A549 (cell line): ENCODE data around the gene FHL1. TPM values are rescaled to one million over a fixed set of nuclear protein-coding genes. Genes with fewer than 3 reads are reported as not detected.

Source experiments
- ATAC-seq, 2 experiments: fragments of 200-7000 bp in 1 of 2; fragments of >200 bp in 1 of 2; cut with Nextera tagmentation in 1 of 2; cut with Tn5 transposase in 1 of 2; 3 replicates each; pipeline versions ENCODE4 v1.8.0 to v1.9.1; 2018 to 2020; ENCODE audit warnings: mild to moderate bottlenecking in 1 of 2, moderate library complexity in 1 of 2
- CTCF ChIA-PET: fragments of 300-600 bp; sonication (Branson Sonifier 250); formaldehyde crosslinking; extraction: SDS; loops from one replicate; lab custom pipeline; 2021; ENCODE audit warnings: antibody characterized with exemption, inconsistent platforms; lab: Yijun Ruan, JAX
- POLR2A ChIA-PET: fragments of 350-600 bp; formaldehyde crosslinking; extraction: SDS; loops from one replicate; lab custom pipeline; 2021; ENCODE audit warnings: antibody characterized with exemption, inconsistent platforms; lab: Yijun Ruan, JAX
- DNase-seq, 2 experiments: peaks; one replicate each; pipeline versions ENCODE4 v3.0.0 to v3.0.0-alpha.2; 2011 to 2016; ENCODE audit warnings: low read depth in 1 of 2, low spot score in 1 of 2
- FAIRE-seq: peaks from 2 replicates; lab custom pipeline; 2011; peaks lifted over from hg19 to GRCh38; lab: Jason Lieb, UNC
- H3K27ac ChIP-seq, 2 experiments: fragments of >200 bp; sonication (Bioruptor Twin); formaldehyde crosslinking; 3 replicates each; pipeline ENCODE4 v1.5.1; 2016 to 2017
- H3K4me1 ChIP-seq: fragments of >200 bp; sonication (Bioruptor Twin); formaldehyde crosslinking; 3 replicates; pipeline ENCODE4 v1.6.1; 2016
- H3K4me2 ChIP-seq: fragments of >200 bp; sonication (Bioruptor Twin); formaldehyde crosslinking; 3 replicates; pipeline ENCODE4 v1.6.1; 2016
- H3K4me3 ChIP-seq: fragments of >200 bp; sonication (Bioruptor Twin); formaldehyde crosslinking; 3 replicates; pipeline ENCODE4 v1.5.1; 2016
- H3K9me3 ChIP-seq: fragments of >200 bp; sonication (Bioruptor Twin); formaldehyde crosslinking; 3 replicates; pipeline ENCODE4 v1.6.1; 2016
- BHLHE40 ChIP-seq: IDR thresholded peaks from 2 replicates; pipeline ENCODE4 v1.6.1; 2012; ENCODE audit warnings: low read depth, low read length, inconsistent platforms
- CBX8 ChIP-seq: fragments of 200-600 bp; sonication (generic); IDR thresholded peaks from 2 replicates; pipeline ENCODE4 v1.6.1; 2016
- CEBPB ChIP-seq, 2 experiments: fragments of >200 bp in 1 of 2; sonication (Bioruptor Twin) in 1 of 2; formaldehyde crosslinking in 1 of 2; IDR thresholded peaks; 2 replicates each; pipeline ENCODE4 v1.6.1; 2012 to 2016
- CHD4 ChIP-seq: fragments of 200-600 bp; sonication (generic); IDR thresholded peaks from 2 replicates; pipeline ENCODE4 v1.6.1; 2016; ENCODE audit warnings: antibody characterized with exemption, mild to moderate bottlenecking, borderline replicate concordance
- EHF ChIP-seq: fragments of 250-450 bp; sonication (Bioruptor Pico); IDR thresholded peaks from 2 replicates; pipeline ENCODE4 v1.5.0; 2020; ENCODE audit warnings: mild to moderate bottlenecking
- EP300 ChIP-seq, 2 experiments: fragments of >200 bp; sonication (Bioruptor Twin); formaldehyde crosslinking; IDR thresholded peaks; 2 replicates in 1 of 2; 3 replicates in 1 of 2; pipeline ENCODE4 v1.6.1; 2016 to 2017
- ESRRA ChIP-seq: fragments of 150-350 bp; IDR thresholded peaks from 2 replicates; pipeline ENCODE4 v1.6.1; 2014; ENCODE audit warnings: mild to moderate bottlenecking, low read length, borderline replicate concordance
- FOSB ChIP-seq: fragments of 250-450 bp; sonication (Bioruptor Pico); IDR thresholded peaks from 2 replicates; pipeline ENCODE4 v1.5.0; 2020; ENCODE audit warnings: mild to moderate bottlenecking, moderate library complexity
- FOSL2 ChIP-seq, 2 experiments: fragments of 450-650 bp in 1 of 2; fragments of >200 bp in 1 of 2; sonication (Bioruptor Twin) in 1 of 2; formaldehyde crosslinking; IDR thresholded peaks; 2 replicates each; pipeline versions ENCODE4 v1.5.0 to v1.6.1; 2016 to 2020; ENCODE audit warnings: mild to moderate bottlenecking in 1 of 2, moderate library complexity in 1 of 2
- HDAC2 ChIP-seq: fragments of 200-600 bp; sonication (generic); IDR thresholded peaks from 2 replicates; pipeline ENCODE4 v1.6.1; 2016
- HEYL ChIP-seq: fragments of 250-450 bp; sonication (Bioruptor Pico); IDR thresholded peaks from 2 replicates; pipeline ENCODE4 v1.8.0; 2021; ENCODE audit warnings: mild to moderate bottlenecking, moderate library complexity
- HOXA7 ChIP-seq: fragments of 250-450 bp; sonication (Bioruptor Pico); IDR thresholded peaks from 2 replicates; pipeline ENCODE4 v1.5.0; 2020; ENCODE audit warnings: mild to moderate bottlenecking, moderate library complexity
- HOXB13 ChIP-seq: fragments of 250-450 bp; sonication (Bioruptor Pico); IDR thresholded peaks from 2 replicates; pipeline ENCODE4 v1.5.0; 2020; ENCODE audit warnings: low read depth, mild to moderate bottlenecking, moderate library complexity
- JUN ChIP-seq, 2 experiments: fragments of >200 bp; sonication (Bioruptor Twin); formaldehyde crosslinking; IDR thresholded peaks; 2 replicates in 1 of 2; 3 replicates in 1 of 2; pipeline ENCODE4 v1.6.1; 2016 to 2017
- JUNB ChIP-seq: fragments of >200 bp; sonication (Bioruptor Twin); formaldehyde crosslinking; IDR thresholded peaks from 2 replicates; pipeline ENCODE4 v1.6.1; 2016
- KDM5A ChIP-seq: fragments of 200-600 bp; sonication (generic); IDR thresholded peaks from 2 replicates; pipeline ENCODE4 v1.6.1; 2016; ENCODE audit warnings: antibody characterized with exemption, mild to moderate bottlenecking
- MYC ChIP-seq: IDR thresholded peaks from 2 replicates; pipeline ENCODE4 v1.6.1; 2012; ENCODE audit warnings: mild to moderate bottlenecking, inconsistent platforms, low read length, improper control_type of control experiment, borderline replicate concordance
- NPAS2 ChIP-seq: fragments of 250-450 bp; sonication (Bioruptor Pico); IDR thresholded peaks from 2 replicates; pipeline ENCODE4 v1.8.0; 2022; ENCODE audit warnings: mild to moderate bottlenecking, moderate library complexity, borderline replicate concordance
- PHF8 ChIP-seq: fragments of 200-600 bp; sonication (generic); IDR thresholded peaks from 2 replicates; pipeline ENCODE4 v1.6.1; 2016; ENCODE audit warnings: low read depth, mild to moderate bottlenecking, antibody characterized with exemption, moderate library complexity, borderline replicate concordance
- POLR2A ChIP-seq: IDR thresholded peaks from 2 replicates; pipeline ENCODE4 v1.6.1; 2012; ENCODE audit warnings: mild to moderate bottlenecking, low read length
- POLR2AphosphoS2 ChIP-seq: conservative IDR thresholded peaks from 2 replicates; pipeline ENCODE4 v1.6.1; 2012; ENCODE audit warnings: low read length, improper control_type of control experiment, inconsistent platforms
- RARB ChIP-seq: fragments of 250-450 bp; sonication (Bioruptor Pico); IDR thresholded peaks from 2 replicates; pipeline ENCODE4 v1.8.0; 2021; ENCODE audit warnings: mild to moderate bottlenecking, moderate library complexity
- RFX5 ChIP-seq: fragments of 450-650 bp; IDR thresholded peaks from 2 replicates; pipeline ENCODE4 v1.7.1; 2014; ENCODE audit warnings: antibody characterized with exemption, mild to moderate bottlenecking, moderate library complexity
- SMC3 ChIP-seq: fragments of >200 bp; sonication (Bioruptor Twin); formaldehyde crosslinking; IDR thresholded peaks from 3 replicates; pipeline ENCODE4 v1.6.1; 2018; ENCODE audit warnings: inconsistent platforms
- TFCP2L1 ChIP-seq: fragments of 250-450 bp; sonication (Bioruptor Pico); IDR thresholded peaks from 2 replicates; pipeline ENCODE4 v1.5.0; 2021; ENCODE audit warnings: mild to moderate bottlenecking
- TP53 ChIP-seq: fragments of 250-450 bp; sonication (Bioruptor Pico); IDR thresholded peaks from 2 replicates; pipeline ENCODE4 v1.5.0; 2021; ENCODE audit warnings: mild to moderate bottlenecking, moderate library complexity
- ZC3H11A ChIP-seq: fragments of 450-650 bp; IDR thresholded peaks from 2 replicates; pipeline ENCODE4 v1.6.1; 2014; ENCODE audit warnings: antibody characterized with exemption, mild to moderate bottlenecking
- ZFP36 ChIP-seq: fragments of 450-650 bp; IDR thresholded peaks from 2 replicates; pipeline ENCODE4 v1.6.1; 2014; ENCODE audit warnings: borderline replicate concordance; ENCODE audit not compliant: partially characterized antibody
- ZNF302 ChIP-seq: fragments of 250-450 bp; sonication (Bioruptor Pico); IDR thresholded peaks from 2 replicates; pipeline ENCODE4 v1.9.0; 2021; ENCODE audit warnings: inconsistent platforms, mild to moderate bottlenecking, moderate library complexity
- WGBS: methylation state at CpG from one replicate; pipeline ENCODE4 v1.1.6; 2017; ENCODE audit errors: missing lambda C conversion rate; 5-methylcytosine and 5-hydroxymethylcytosine counted together
- polyA plus RNA-seq, 4 experiments: library from polyadenylated mRNA; depleted of rRNA in 3 of 4; stranded (reverse); fragments of >200 nt; fragmentation: RNase III in 1 of 4; extraction: RNeasy Plus Mini Kit Qiagen cat#74134 plus additional on column Dnase treatment in 1 of 4; gene quantifications; 2 replicates in 3 of 4; 3 replicates in 1 of 4; pipeline ENCODE4 v1.2.3, GENCODE V29; 2011 to 2017
- TF ChIP-seq, protein P1 (sequence below): fragments of >200 bp; sonication (Bioruptor Twin); formaldehyde crosslinking; IDR thresholded peaks from 3 replicates; pipeline ENCODE4 v1.5.1; 2016
- TF ChIP-seq, protein P2 (sequence below): fragments of 450-650 bp; IDR thresholded peaks from 2 replicates; pipeline ENCODE4 v1.6.1; 2014; ENCODE audit warnings: antibody characterized with exemption
- TF ChIP-seq, protein P3 (sequence below): fragments of >200 bp; sonication (Bioruptor Twin); formaldehyde crosslinking; IDR thresholded peaks from 3 replicates; pipeline ENCODE4 v1.6.1; 2016
- TF ChIP-seq, protein P4 (sequence below): IDR thresholded peaks from 2 replicates; pipeline ENCODE4 v1.6.1; 2012
- TF ChIP-seq, protein P5 (sequence below): fragments of 250-450 bp; sonication (Bioruptor Pico); IDR thresholded peaks from 2 replicates; pipeline ENCODE4 v1.5.0; 2020; ENCODE audit warnings: low read depth, mild to moderate bottlenecking, moderate library complexity

FHL1 gene
- polyA plus RNA-seq, 2 of the 4 experiments (the other 2 are of a cell fraction) = 31.6 to 32.2 TPM

DNA sequence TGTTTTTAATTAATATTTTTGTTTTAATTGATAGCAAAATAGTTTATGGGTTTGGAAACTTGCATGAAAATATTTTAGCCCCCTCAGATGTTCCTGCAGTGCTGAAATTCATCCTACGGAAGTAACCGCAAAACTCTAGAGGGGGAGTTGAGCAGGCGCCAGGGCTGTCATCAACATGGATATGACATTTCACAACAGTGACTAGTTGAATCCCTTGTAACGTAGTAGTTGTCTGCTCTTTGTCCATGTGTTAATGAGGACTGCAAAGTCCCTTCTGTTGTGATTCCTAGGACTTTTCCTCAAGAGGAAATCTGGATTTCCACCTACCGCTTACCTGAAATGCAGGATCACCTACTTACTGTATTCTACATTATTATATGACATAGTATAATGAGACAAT is 63.5 kb downstream of the FHL1 start:
- CTCF ChIA-PET = interaction anchor here (0.6 to 6.5 kb wide), 5 partner anchors 15 to 182 kb away, joined by 3 to 82 read pairs (median 6); no protein-coding TSS in a partner anchor
- ATAC-seq (no peak), DNase-seq (no peak), FAIRE-seq (peak; percentile 95)
- H3K27ac ChIP-seq = no peak overlapping the region
- no peaks in the 10 kb centered on the region for H3K4me1 ChIP-seq
- H3K4me3 ChIP-seq = no peak overlapping the region
- H3K9me3 ChIP-seq = no peaks in the 10 kb centered on the region
- POLR2A ChIA-PET = no interaction called here
- H3K4me2 ChIP-seq = no peak overlapping the region
- WGBS = 72% methylated on average over 5 of the region's 5 CpGs
- no peak for TF ChIP-seq ESRRA
- TF ChIP-seq NPAS2 (CRISPR knock-in tag) = no peak
- no peak for TF ChIP-seq SMC3
- TF ChIP-seq HEYL (CRISPR knock-in tag) = no peak
- no peak for TF ChIP-seq MYC
- TF ChIP-seq HDAC2 = no peak
- no peak for TF ChIP-seq JUNB
- TF ChIP-seq POLR2A = no peak
- TF ChIP-seq FOSB (CRISPR knock-in tag) = no peak
- no peak for TF ChIP-seq PHF8

DNA sequence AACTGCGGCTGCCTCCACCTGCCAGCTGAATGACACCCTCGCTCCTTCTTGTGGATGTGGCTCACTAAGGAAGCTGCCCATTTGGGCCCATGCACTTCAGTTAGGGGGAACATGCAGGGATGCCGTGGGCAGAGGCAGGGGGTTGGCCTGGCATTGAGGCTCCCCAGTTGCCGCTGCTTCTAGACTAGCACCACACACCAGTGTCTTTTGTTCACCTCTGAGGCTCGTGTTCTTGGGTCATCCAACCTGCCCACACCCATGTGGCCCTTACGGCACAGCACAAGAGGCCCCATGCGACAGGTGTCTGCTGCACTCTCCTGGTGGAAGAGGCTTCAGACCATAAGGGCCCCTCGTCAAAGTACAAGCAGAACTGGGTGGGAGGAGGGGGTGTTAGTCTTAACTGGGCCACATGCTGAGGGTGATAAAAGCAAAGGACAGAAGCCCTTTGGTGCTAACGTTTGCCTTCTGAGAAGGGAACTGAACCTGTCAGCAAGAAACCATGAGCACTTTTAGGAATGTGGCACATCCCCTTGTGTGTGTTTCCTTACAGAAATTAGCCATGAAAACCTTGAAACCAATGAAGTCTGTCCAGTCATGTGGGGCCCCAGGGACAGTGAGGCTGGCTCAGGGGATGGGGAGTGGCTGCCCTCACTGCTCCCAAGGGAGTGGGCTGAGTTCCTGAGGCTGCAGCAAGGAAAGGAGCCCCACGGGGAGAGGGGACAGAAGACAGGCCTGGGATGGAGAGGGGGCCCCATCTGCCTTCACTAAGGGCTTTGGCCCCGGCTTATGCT is 64.6 kb downstream of the FHL1 start:
- FAIRE-seq (no peak), ATAC-seq (no peak; a peak in 1 of 6 replicates)
- POLR2A ChIA-PET = no interaction called here

DNA sequence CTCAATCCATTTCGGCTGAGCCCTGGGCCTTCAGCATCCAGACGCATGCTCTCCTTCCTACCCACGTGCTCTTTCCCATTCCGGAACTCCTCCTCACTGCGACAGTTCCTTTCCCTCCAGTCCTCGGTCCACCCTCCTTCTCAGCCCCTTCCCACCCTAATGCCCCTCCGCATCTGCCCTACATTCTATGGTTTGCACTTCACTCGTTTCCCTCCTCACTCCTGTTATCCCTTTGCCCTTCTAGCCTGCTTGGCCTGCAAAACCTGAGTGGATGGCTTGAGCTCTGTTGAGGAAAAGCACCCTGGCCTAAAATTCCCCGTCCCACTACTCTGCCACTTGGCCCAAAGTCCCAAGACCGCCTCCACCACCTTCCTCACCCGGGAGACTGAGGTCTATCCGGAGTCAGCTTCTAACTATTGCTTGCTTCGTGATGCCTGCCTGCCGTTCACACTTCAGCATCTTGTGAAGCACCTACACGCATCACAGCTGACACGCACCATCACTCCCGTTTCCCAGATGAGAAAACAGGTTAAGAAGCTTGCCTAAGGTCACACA is 65.3 kb downstream of the FHL1 start:
- WGBS = 92% methylated on average over 17 of the region's 17 CpGs
- no peak for FAIRE-seq
- ChIA-PET POLR2A (no interaction called here), CTCF (interaction anchor here (0.6 to 0.8 kb wide), 2 partner anchors 57 to 184 kb away, joined by 3 read pairs; no protein-coding TSS in a partner anchor)
- Histone ChIP-seq H3K4me3 (no peak overlapping the region), H3K27ac (no peak overlapping the region), H3K9me3 (no peaks in the 10 kb centered on the region), H3K4me1 (no peaks in the 10 kb centered on the region), H3K4me2 (no peak overlapping the region)
- ATAC-seq = no peak
- no peak for DNase-seq
- TF ChIP-seq FOSB (CRISPR knock-in tag) (no peak), CBX8 (no peak), HOXA7 (no peak), TFCP2L1 (CRISPR knock-in tag) (no peak), PHF8 (no peak), TP53 (CRISPR knock-in tag) (no peak), ZNF302 (no peak), RARB (CRISPR knock-in tag) (no peak), BHLHE40 (no peak), ZC3H11A (no peak), HEYL (CRISPR knock-in tag) (no peak), POLR2AphosphoS2 (no peak)
- TF ChIP-seq, protein P1, sequence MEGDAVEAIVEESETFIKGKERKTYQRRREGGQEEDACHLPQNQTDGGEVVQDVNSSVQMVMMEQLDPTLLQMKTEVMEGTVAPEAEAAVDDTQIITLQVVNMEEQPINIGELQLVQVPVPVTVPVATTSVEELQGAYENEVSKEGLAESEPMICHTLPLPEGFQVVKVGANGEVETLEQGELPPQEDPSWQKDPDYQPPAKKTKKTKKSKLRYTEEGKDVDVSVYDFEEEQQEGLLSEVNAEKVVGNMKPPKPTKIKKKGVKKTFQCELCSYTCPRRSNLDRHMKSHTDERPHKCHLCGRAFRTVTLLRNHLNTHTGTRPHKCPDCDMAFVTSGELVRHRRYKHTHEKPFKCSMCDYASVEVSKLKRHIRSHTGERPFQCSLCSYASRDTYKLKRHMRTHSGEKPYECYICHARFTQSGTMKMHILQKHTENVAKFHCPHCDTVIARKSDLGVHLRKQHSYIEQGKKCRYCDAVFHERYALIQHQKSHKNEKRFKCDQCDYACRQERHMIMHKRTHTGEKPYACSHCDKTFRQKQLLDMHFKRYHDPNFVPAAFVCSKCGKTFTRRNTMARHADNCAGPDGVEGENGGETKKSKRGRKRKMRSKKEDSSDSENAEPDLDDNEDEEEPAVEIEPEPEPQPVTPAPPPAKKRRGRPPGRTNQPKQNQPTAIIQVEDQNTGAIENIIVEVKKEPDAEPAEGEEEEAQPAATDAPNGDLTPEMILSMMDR = no peak
- TF ChIP-seq, protein P2, sequence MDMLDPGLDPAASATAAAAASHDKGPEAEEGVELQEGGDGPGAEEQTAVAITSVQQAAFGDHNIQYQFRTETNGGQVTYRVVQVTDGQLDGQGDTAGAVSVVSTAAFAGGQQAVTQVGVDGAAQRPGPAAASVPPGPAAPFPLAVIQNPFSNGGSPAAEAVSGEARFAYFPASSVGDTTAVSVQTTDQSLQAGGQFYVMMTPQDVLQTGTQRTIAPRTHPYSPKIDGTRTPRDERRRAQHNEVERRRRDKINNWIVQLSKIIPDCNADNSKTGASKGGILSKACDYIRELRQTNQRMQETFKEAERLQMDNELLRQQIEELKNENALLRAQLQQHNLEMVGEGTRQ = no peak
- TF ChIP-seq, protein P3, sequence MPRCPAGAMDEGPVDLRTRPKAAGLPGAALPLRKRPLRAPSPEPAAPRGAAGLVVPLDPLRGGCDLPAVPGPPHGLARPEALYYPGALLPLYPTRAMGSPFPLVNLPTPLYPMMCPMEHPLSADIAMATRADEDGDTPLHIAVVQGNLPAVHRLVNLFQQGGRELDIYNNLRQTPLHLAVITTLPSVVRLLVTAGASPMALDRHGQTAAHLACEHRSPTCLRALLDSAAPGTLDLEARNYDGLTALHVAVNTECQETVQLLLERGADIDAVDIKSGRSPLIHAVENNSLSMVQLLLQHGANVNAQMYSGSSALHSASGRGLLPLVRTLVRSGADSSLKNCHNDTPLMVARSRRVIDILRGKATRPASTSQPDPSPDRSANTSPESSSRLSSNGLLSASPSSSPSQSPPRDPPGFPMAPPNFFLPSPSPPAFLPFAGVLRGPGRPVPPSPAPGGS = no peak

More for the DNA sequence above, 64.6 kb downstream of the FHL1 start:
- H3K4me3 ChIP-seq = no peak overlapping the region
- H3K4me1 ChIP-seq = no peaks in the 10 kb centered on the region
- TF ChIP-seq JUN (IDR thresholded peaks at IDR 0.05) (no peak), TFCP2L1 (CRISPR knock-in tag) (no peak), KDM5A (no peak), FOSL2 (IDR thresholded peaks at IDR 0.05) (no peak), FOSL2 (CRISPR knock-in tag; IDR thresholded peaks at IDR 0.05) (no peak), HOXA7 (no peak), ZFP36 (no peak), EP300 (IDR thresholded peaks at IDR 0.05) (no peak), CEBPB (IDR thresholded peaks at IDR 0.05) (no peak), ZNF302 (no peak), RFX5 (no peak), CHD4 (no peak), HOXB13 (CRISPR knock-in tag) (no peak), EHF (CRISPR knock-in tag) (no peak)
- TF ChIP-seq, protein P4, sequence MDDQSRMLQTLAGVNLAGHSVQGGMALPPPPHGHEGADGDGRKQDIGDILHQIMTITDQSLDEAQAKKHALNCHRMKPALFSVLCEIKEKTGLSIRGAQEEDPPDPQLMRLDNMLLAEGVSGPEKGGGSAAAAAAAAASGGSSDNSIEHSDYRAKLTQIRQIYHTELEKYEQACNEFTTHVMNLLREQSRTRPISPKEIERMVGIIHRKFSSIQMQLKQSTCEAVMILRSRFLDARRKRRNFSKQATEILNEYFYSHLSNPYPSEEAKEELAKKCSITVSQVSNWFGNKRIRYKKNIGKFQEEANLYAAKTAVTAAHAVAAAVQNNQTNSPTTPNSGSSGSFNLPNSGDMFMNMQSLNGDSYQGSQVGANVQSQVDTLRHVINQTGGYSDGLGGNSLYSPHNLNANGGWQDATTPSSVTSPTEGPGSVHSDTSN = no peak
- TF ChIP-seq, protein P5, sequence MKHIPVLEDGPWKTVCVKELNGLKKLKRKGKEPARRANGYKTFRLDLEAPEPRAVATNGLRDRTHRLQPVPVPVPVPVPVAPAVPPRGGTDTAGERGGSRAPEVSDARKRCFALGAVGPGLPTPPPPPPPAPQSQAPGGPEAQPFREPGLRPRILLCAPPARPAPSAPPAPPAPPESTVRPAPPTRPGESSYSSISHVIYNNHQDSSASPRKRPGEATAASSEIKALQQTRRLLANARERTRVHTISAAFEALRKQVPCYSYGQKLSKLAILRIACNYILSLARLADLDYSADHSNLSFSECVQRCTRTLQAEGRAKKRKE (CRISPR knock-in tag) = no peak
- H3K4me2 ChIP-seq = no peak overlapping the region
- no peak overlapping the region for H3K27ac ChIP-seq
- H3K9me3 ChIP-seq = no peaks in the 10 kb centered on the region
- no peak for DNase-seq
- WGBS = 90% methylated on average over 9 of the region's 11 CpGs
- CTCF ChIA-PET = interaction anchor here (0.6 to 6.5 kb wide), 3 partner anchors 176 to 184 kb away, joined by 3 to 82 read pairs (median 3); no protein-coding TSS in a partner anchor
